WERI-Rb-1 (cell line): ENCODE measurements around the gene CENPM.

ENCODE experiments used
- DNase-seq: peaks from one replicate; pipeline ENCODE4 v3.0.0-alpha.2; 2020
- H3K27ac ChIP-seq: fragments of 250-450 bp; sonication (Bioruptor Pico); 2 replicates; pipeline ENCODE4 v1.5.1; 2020; ENCODE audit warnings: mild to moderate bottlenecking, moderate library complexity
- H3K27me3 ChIP-seq: fragments of 250-450 bp; sonication (Bioruptor Pico); 2 replicates; pipeline ENCODE4 v1.5.1; 2021; ENCODE audit warnings: mild to moderate bottlenecking, low read depth, moderate library complexity; ENCODE audit not compliant: insufficient read depth, severe bottlenecking
- H3K36me3 ChIP-seq: fragments of 250-450 bp; sonication (Bioruptor Pico); 2 replicates; pipeline ENCODE4 v1.5.1; 2020; ENCODE audit warnings: mild to moderate bottlenecking, moderate library complexity
- H3K4me3 ChIP-seq: 2 replicates; pipeline ENCODE4 v1.5.1; 2011; ENCODE audit warnings: low read depth, mild to moderate bottlenecking, control low read depth, low read length
- H3K9me3 ChIP-seq: fragments of 250-450 bp; sonication (Bioruptor Pico); 2 replicates; pipeline ENCODE4 v1.5.1; 2021; ENCODE audit warnings: mild to moderate bottlenecking, moderate library complexity; ENCODE audit not compliant: severe bottlenecking
- TF ChIP-seq, protein P1 (sequence below): IDR thresholded peaks from 2 replicates; pipeline ENCODE4 v1.5.1; 2011; ENCODE audit warnings: low read depth, mild to moderate bottlenecking, control low read depth, inconsistent platforms, low read length

Gene CENPM, protein sequence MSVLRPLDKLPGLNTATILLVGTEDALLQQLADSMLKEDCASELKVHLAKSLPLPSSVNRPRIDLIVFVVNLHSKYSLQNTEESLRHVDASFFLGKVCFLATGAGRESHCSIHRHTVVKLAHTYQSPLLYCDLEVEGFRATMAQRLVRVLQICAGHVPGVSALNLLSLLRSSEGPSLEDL

DNA sequence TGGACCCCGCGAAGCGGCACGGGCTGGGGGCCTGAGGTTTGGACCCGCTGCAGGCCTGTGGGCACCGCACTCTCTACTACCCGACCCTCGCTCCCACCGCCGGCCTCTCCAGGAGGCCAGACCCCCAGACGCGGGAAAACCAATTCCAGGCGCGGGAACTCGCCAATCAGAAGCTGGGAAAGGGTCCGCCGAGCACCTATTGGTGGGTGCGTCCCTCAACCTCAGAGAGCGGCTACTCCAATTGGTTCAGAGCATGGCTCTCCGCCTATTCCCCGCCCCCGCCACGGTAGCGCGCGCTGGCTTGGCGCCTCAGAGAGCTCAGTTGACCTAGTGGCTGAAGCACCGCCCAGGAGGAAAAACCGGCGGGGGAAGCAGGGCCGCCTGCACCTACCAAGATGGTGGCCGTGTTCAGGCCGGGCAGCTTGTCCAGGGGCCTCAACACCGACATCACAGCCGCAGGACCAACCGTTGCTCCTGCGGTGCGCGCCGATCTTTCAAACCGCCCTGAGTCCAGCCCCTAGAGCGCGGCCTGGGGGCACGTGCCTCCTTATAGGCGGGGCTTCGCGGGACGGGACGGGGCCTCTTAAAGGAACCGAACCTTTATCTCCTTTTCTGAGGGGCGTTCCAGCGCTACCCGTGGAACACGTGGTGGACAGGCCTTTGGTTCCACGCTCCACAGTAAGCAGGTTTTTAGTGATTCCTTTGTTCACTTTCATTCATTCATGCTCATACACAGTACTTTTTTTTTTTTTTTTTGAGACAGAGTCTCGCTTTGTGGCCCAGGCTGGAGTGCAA is at the start of gene CENPM:
TSS of gene CENPM (minus strand) at position 524 of the 795 bp plus-strand sequence. CDS start at position 448, 76 bp downstream.
- peak within 1 kb of the TSS; percentile 83 for H3K4me3 ChIP-seq
- peaks cover 45% of the 10 kb centered on the region for H3K36me3 ChIP-seq
- peak; percentile 97 for DNase-seq
- peak within 1 kb of the TSS; percentile 98 for H3K27ac ChIP-seq
- TF ChIP-seq, protein P1, sequence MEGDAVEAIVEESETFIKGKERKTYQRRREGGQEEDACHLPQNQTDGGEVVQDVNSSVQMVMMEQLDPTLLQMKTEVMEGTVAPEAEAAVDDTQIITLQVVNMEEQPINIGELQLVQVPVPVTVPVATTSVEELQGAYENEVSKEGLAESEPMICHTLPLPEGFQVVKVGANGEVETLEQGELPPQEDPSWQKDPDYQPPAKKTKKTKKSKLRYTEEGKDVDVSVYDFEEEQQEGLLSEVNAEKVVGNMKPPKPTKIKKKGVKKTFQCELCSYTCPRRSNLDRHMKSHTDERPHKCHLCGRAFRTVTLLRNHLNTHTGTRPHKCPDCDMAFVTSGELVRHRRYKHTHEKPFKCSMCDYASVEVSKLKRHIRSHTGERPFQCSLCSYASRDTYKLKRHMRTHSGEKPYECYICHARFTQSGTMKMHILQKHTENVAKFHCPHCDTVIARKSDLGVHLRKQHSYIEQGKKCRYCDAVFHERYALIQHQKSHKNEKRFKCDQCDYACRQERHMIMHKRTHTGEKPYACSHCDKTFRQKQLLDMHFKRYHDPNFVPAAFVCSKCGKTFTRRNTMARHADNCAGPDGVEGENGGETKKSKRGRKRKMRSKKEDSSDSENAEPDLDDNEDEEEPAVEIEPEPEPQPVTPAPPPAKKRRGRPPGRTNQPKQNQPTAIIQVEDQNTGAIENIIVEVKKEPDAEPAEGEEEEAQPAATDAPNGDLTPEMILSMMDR: no peak
- H3K27me3 ChIP-seq: no peaks in the 10 kb centered on the region
- H3K9me3 ChIP-seq: no peaks in the 10 kb centered on the region

DNA sequence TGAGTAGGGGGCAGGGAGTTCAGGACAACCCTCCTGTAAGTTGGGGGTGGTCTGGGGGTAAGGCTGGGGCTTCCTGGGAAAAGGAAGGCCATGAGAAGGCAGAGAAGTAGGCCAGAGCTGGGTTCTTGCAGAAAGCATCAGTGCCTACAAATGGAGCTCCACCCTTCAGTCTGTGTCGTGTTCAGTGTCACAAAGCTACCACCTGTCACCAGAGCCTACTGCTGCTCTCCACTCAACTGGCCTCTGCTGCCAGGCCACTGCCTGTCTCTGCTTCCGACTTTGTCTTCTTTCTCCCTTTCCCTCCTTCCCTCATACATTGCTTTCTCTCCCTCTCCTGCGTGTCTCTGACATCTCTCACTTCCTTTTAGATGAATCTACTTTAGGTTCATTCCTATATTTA is 48.3 kb upstream of the CENPM start:
- Histone ChIP-seq H3K4me3 (no peak overlapping the region), H3K36me3 (peaks cover 56% of the 10 kb centered on the region), H3K9me3 (no peaks in the 10 kb centered on the region), H3K27me3 (no peaks in the 10 kb centered on the region), H3K27ac (no peak overlapping the region)
- TF ChIP-seq, protein P1: no peak
- no peak for DNase-seq

DNA sequence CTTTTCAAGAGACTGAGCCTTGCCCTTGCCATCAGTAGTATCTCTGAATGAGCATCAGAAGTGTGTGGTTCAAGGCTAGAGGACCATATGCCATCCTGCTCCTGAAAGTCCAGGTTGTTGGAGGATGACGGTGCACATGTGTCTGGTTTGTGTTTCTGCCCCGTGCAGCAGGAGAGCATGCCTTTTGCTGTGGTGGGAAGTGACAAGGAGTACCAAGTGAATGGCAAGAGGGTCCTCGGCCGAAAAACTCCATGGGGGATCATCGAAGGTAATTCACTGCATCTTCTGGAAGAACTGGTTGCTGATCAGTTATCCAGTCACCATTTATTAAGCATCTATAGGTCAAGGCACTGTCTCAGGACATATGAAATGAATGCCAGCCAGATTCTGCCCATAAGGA is 45.5 kb upstream of the CENPM start:
- DNase-seq: no peak
- TF ChIP-seq, protein P1: no peak
- Histone ChIP-seq H3K36me3 (peaks cover 71% of the 10 kb centered on the region), H3K4me3 (no peak overlapping the region), H3K27me3 (no peaks in the 10 kb centered on the region), H3K27ac (no peak overlapping the region), H3K9me3 (no peaks in the 10 kb centered on the region)

DNA sequence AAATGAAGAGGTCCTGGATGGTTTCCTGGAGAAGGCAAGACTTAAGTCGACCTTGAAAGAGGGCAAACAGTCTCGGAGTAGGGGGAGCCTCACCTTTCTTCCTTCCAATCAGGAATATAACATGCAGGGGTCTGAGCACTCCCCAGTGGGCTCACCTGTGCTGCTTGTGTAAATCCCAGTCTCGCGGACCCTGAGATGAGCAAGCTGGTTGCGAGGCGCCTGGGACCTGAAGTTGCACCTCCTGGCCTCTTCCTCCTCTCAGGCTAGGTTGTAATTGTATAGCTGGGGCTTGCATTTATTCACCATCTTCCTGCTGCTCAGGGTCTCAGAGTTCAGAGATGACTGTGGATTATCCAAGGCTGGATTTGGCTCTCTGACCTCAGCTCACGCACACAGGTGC is 44.2 kb upstream of the CENPM start:
- Histone ChIP-seq H3K27ac (no peak overlapping the region), H3K36me3 (peaks cover 66% of the 10 kb centered on the region), H3K27me3 (no peaks in the 10 kb centered on the region), H3K4me3 (no peak overlapping the region), H3K9me3 (no peaks in the 10 kb centered on the region)
- TF ChIP-seq, protein P1: no peak
- no peak for DNase-seq

DNA sequence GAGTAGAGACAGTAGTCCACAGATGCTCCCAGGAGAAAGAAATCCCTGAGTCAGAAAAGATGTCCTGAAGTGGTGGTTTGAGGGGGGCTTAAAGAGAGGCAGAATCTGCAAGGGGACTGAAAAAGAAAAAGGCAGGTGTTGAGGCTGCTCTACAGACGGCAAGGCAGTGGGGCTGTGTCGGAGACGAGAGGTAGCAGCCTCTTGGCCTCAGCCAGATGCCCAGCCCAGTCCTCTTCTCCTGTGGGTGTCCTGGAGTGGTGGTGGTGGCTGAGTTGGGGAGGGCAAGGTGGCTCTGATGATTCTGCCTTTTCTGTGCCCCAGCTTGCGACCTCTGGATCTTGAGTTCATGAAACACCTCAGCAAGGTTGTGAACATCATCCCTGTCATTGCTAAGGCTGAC is 42.3 kb upstream of the CENPM start:
- DNase-seq: no peak
- TF ChIP-seq, protein P1: no peak
- no peaks in the 10 kb centered on the region for H3K27me3 ChIP-seq
- H3K27ac ChIP-seq: no peak overlapping the region
- H3K36me3 ChIP-seq: peaks cover 53% of the 10 kb centered on the region
- no peaks in the 10 kb centered on the region for H3K9me3 ChIP-seq
- H3K4me3 ChIP-seq: no peak overlapping the region

DNA sequence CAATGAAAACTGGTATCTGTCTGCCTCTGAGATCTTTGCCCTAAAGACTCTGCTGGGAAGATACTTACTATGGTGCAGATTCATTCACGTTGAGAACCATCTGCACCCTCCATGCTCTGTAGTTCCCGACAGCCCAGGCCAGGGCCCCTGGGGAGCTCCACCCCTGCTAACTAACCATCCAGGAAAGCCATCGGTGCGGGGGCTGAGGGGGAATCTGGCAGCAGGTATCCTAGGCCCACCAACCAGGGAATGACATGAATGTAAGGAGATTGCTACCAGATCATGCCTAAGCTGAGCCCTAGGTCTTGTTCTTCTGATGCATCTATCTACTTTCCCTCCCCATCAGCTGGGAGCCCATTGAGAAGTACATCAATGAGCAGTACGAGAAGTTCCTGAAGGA is 40.3 kb upstream of the CENPM start:
- Histone ChIP-seq H3K4me3 (no peak overlapping the region), H3K9me3 (no peaks in the 10 kb centered on the region), H3K27me3 (no peaks in the 10 kb centered on the region), H3K27ac (no peak overlapping the region), H3K36me3 (peaks cover 36% of the 10 kb centered on the region)
- TF ChIP-seq, protein P1: no peak
- no peak for DNase-seq
